GM18507 (cell line): ENCODE data around the gene RFLNA.

Experiments used
- DNase-seq: peaks from one replicate; pipeline ENCODE4 v3.0.0; 2011; ENCODE audit warnings: low read depth; ENCODE audit not compliant: insufficient read length; ENCODE audit errors: extremely low spot score
- FAIRE-seq: peaks from 2 replicates; lab custom pipeline; 2011; peaks lifted over from hg19 to GRCh38; lab: Jason Lieb, UNC

RFLNA gene

GRCh38 chr12:124301084-124301654 lies 6.3 kb downstream of the RFLNA start:
- FAIRE-seq, result no peak
- DNase-seq, result no peak

GRCh38 chr12:124302241-124302806 lies 7.4 kb downstream of the RFLNA start:
- FAIRE-seq, result no peak

GRCh38 chr12:124302807-124303578 lies 8.1 kb downstream of the RFLNA start:
- DNase-seq (no peak), FAIRE-seq (no peak)

More at GRCh38 chr12:124302241-124302806, 7.4 kb downstream of the RFLNA start:
- no peak for DNase-seq

- DNase-seq (no peak), FAIRE-seq (no peak)
Measured at GRCh38 chr12:124303579-124304313, 8.9 kb downstream of the RFLNA start.

GRCh38 chr12:124304314-124304790 lies 9.5 kb downstream of the RFLNA start:
- FAIRE-seq (no peak), DNase-seq (no peak)

- FAIRE-seq, result no peak
- no peak for DNase-seq
Measured at GRCh38 chr12:124305136-124305535, 10.2 kb downstream of the RFLNA start.

GRCh38 chr12:124305776-124306685 lies 11.1 kb downstream of the RFLNA start:
- no peak for FAIRE-seq
- DNase-seq, result no peak

- FAIRE-seq, result no peak
Measured at GRCh38 chr12:124306686-124307555, 12.0 kb downstream of the RFLNA start.

GRCh38 chr12:124307556-124307825 lies 12.6 kb downstream of the RFLNA start:
- DNase-seq, result no peak
- no peak for FAIRE-seq

More at GRCh38 chr12:124306686-124307555, 12.0 kb downstream of the RFLNA start:
- no peak for DNase-seq

- FAIRE-seq, result no peak
- no peak for DNase-seq
Measured at GRCh38 chr12:124308741-124309140, 13.8 kb downstream of the RFLNA start.

- DNase-seq, result no peak
- FAIRE-seq, result no peak
Measured at GRCh38 chr12:124309231-124309630, 14.3 kb downstream of the RFLNA start.

GRCh38 chr12:124309744-124310143 lies 14.9 kb downstream of the RFLNA start:
- FAIRE-seq (no peak), DNase-seq (no peak)

GRCh38 chr12:124310178-124310577 lies 15.3 kb downstream of the RFLNA start:
- DNase-seq (no peak), FAIRE-seq (no peak)

- FAIRE-seq (no peak), DNase-seq (no peak)
Measured at GRCh38 chr12:124310785-124311184, 15.9 kb downstream of the RFLNA start.

GRCh38 chr12:124311292-124312109 lies 16.6 kb downstream of the RFLNA start:
- FAIRE-seq, result no peak

GRCh38 chr12:124312601-124313000 lies 17.7 kb downstream of the RFLNA start:
- no peak for DNase-seq
- no peak for FAIRE-seq

More at GRCh38 chr12:124311292-124312109, 16.6 kb downstream of the RFLNA start:
- no peak for DNase-seq

- DNase-seq (no peak), FAIRE-seq (no peak)
Measured at GRCh38 chr12:124314207-124314606, 19.3 kb downstream of the RFLNA start.

- FAIRE-seq (no peak), DNase-seq (no peak)
Measured at GRCh38 chr12:124314766-124315165, 19.9 kb downstream of the RFLNA start.
